Activated CD8-positive, alpha-beta memory T cell treated with anti-CD3 and anti-CD28 coated beads for 4 hours (primary cell): ENCODE data around the gene TYRO3.

ENCODE experiments used
- DNase-seq, 2 donors: peaks; one replicate each; pipeline ENCODE4 v3.0.0-alpha.2; 2020; ENCODE audit warnings: low read depth in 2 of 2

The TYRO3 gene

GRCh38 chr15:41558400-41559238 lies at the start of gene TYRO3:
TYRO3 (plus strand) TSS chr15:41559212; CDS start chr15:41559258, 46 bp downstream.
- peak; percentile 41 to 45 for DNase-seq

- DNase-seq, result no peak
Observed at GRCh38 chr15:41510728-41511127, 48.3 kb upstream of the TYRO3 start.

GRCh38 chr15:41511331-41511898 lies 47.6 kb upstream of the TYRO3 start:
- no peak for DNase-seq

GRCh38 chr15:41511899-41512369 lies 47.1 kb upstream of the TYRO3 start:
- no peak for DNase-seq

- DNase-seq, result no peak
Observed at GRCh38 chr15:41512512-41512939, 46.5 kb upstream of the TYRO3 start.

- no peak for DNase-seq
Observed at GRCh38 chr15:41512940-41513505, 46.0 kb upstream of the TYRO3 start.

- no peak for DNase-seq
Observed at GRCh38 chr15:41513506-41514227, 45.3 kb upstream of the TYRO3 start, which contains the start of gene LTK. LTK (minus strand) TSS chr15:41513827; CDS start chr15:41513709, 118 bp downstream.

GRCh38 chr15:41517895-41518449 lies 41.0 kb upstream of the TYRO3 start:
- DNase-seq, result no peak

GRCh38 chr15:41520636-41521035 lies 38.4 kb upstream of the TYRO3 start:
- no peak for DNase-seq

GRCh38 chr15:41521614-41522013 lies 37.4 kb upstream of the TYRO3 start:
- no peak for DNase-seq

GRCh38 chr15:41523097-41523496 lies 35.9 kb upstream of the TYRO3 start:
- DNase-seq, result no peak

- no peak for DNase-seq
Observed at GRCh38 chr15:41530363-41530956, 28.6 kb upstream of the TYRO3 start.

- DNase-seq, result no peak
Observed at GRCh38 chr15:41535544-41535943, 23.5 kb upstream of the TYRO3 start.

GRCh38 chr15:41536866-41537265 lies 22.1 kb upstream of the TYRO3 start:
- DNase-seq, result no peak

- no peak for DNase-seq
Observed at GRCh38 chr15:41543521-41543870, 15.5 kb upstream of the TYRO3 start.

GRCh38 chr15:41544650-41545015 lies 14.4 kb upstream of the TYRO3 start:
- DNase-seq, result no peak

- DNase-seq, result no peak
Observed at GRCh38 chr15:41545218-41545617, 13.8 kb upstream of the TYRO3 start.

- DNase-seq, result no peak
Observed at GRCh38 chr15:41546851-41547786, 11.9 kb upstream of the TYRO3 start.

- DNase-seq, result no peak
Observed at GRCh38 chr15:41550066-41550775, 8.8 kb upstream of the TYRO3 start.

- no peak for DNase-seq
Observed at GRCh38 chr15:41553731-41554130, 5.3 kb upstream of the TYRO3 start.
